ENCODE data around the gene SCARF2.
"Not testable (repeated sequence)": the region's sequence is repeated elsewhere in the genome, so short reads cannot be mapped to it uniquely, and the experiment has no call there.

The SCARF2 gene

DNA sequence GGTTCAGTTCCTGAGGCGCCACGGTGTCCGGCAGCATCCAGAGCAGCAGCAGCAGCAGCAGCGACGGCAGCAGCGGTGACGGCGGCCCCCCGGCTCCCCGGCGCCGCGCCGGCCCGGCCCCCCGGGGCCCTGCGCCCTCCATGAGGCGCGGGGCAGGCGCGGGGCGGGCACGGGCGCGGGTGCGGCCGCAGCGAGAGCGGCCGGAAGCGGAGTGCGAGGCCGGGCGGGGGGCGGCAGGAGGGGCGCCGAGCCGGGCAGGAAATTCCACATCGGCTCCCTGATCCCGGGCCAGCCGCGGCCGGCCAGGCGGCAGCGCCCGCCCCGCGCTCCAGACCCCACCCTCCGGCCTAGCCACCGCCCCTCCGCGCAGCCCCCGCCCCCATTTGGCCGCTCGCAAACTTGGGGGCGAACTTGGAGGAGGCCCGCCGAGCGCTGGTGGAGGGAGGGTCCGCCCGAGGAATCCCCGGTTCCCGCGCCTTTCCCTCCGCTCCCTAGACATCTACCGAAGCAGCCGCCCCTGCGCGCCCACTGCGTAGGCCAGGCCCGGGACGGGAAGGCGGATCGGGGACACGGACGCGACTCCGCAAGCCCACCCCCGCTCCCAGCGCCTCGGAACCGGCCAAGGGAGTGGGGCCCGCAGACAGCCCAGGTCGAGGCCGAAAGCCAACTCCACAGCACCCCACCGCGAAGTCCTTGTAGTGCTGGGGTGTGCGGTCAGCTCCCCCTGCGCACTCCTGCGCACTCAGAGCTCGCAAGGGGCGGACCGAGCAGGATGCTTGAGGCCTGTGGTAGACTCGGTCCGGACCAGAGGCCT lies at the start of gene SCARF2:
TSS of gene SCARF2 (minus strand) at position 213 of the 814 bp plus-strand sequence. CDS start at position 142, 71 bp downstream.
- FAIRE-seq = peak; percentile 81
- peak; percentile 95 for DNase-seq (ENCODE audit: low spot score)

- FAIRE-seq = no peak
Observed at GRCh38 chr22:20486229-20486628, 48.6 kb upstream of the SCARF2 start.

GRCh38 chr22:20484948-20485683 lies 47.5 kb upstream of the SCARF2 start:
- FAIRE-seq (no peak), DNase-seq (ENCODE audit: low spot score) (no peak)

More at GRCh38 chr22:20486229-20486628, 48.6 kb upstream of the SCARF2 start:
- DNase-seq (ENCODE audit: low spot score) = no peak

DNA sequence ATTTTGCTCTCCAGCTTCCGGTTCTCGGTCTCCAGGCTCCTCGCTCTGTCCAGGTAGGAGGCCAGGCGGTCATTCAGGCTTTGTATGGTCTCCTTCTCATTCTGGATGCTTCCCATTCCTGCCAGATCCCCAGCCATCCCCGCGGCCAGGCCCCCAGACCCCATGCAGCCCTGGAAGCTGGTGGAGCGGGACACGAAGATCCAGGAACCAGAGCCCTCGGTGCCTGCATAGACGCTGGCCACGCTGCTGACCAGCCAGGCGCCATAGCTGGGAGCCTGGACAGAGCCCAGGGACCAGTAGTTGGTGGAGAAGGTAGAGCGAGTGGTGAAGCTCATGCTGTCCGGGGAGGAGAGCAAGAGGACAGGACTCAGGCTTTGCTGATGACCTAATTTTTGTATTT lies 46.1 kb upstream of the SCARF2 start:
- FAIRE-seq = no peak
- DNase-seq (ENCODE audit: low spot score) = no peak

DNA sequence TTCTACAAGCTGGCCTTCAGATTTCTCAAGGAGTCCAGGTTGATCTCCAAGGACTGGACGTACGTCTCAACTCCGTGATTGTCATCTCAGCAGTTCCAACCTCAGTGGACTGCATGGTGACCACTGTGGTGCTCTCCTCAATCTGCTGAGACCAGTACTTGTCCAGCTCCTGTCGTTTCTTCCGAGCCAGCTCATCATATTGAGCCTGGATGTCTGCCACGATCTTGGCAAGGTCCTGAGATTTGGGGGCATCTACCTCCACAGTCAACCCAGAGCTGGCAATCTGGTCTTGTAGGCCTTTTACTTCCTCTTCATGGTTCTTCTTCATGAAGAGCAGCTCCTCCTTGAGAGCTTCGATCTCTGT lies 45.5 kb upstream of the SCARF2 start:
- FAIRE-seq; DNase-seq (ENCODE audit: low spot score): not testable (repeated sequence)

DNA sequence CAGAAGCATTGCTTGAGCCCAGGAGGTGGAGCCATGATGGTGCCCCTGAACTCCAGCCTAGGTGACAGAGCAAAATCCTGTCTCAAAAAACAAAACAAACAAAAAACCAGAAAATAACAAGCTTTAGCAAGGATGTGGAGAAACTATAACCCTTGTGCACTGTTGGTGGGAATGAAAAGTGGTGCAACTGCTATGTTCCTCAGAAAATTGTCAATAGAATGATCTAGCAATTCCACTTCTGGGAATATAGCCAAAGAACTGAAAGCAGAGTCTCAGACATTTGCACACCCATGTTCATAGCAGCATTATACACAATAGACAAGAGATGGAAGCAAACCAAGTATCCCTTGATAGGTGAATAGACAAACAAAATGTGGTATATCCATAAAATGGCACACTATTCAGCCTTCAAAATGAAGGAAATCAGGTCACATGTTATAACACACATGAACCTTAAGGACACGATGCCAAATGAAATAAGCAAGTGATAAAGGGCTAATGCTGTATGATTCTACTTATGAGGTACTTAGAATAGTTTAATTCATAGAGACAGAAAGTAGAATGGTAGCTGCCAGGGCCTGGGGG lies 42.1 kb upstream of the SCARF2 start:
- FAIRE-seq = peak; percentile 83

GRCh38 chr22:20478059-20478458 lies 40.4 kb upstream of the SCARF2 start:
- not testable (repeated sequence) for FAIRE-seq; DNase-seq (ENCODE audit: low spot score)

More for the DNA sequence above, 42.1 kb upstream of the SCARF2 start:
- no peak for DNase-seq (ENCODE audit: low spot score)

- not testable (repeated sequence) for DNase-seq (ENCODE audit: low spot score); FAIRE-seq
Observed at GRCh38 chr22:20475569-20475968, 37.9 kb upstream of the SCARF2 start.

GRCh38 chr22:20475115-20475436 lies 37.5 kb upstream of the SCARF2 start:
- FAIRE-seq (no peak), DNase-seq (ENCODE audit: low spot score) (no peak)

GRCh38 chr22:20472629-20473442 lies 35.2 kb upstream of the SCARF2 start:
- FAIRE-seq (peak; percentile 44), DNase-seq (ENCODE audit: low spot score) (no peak)

DNA sequence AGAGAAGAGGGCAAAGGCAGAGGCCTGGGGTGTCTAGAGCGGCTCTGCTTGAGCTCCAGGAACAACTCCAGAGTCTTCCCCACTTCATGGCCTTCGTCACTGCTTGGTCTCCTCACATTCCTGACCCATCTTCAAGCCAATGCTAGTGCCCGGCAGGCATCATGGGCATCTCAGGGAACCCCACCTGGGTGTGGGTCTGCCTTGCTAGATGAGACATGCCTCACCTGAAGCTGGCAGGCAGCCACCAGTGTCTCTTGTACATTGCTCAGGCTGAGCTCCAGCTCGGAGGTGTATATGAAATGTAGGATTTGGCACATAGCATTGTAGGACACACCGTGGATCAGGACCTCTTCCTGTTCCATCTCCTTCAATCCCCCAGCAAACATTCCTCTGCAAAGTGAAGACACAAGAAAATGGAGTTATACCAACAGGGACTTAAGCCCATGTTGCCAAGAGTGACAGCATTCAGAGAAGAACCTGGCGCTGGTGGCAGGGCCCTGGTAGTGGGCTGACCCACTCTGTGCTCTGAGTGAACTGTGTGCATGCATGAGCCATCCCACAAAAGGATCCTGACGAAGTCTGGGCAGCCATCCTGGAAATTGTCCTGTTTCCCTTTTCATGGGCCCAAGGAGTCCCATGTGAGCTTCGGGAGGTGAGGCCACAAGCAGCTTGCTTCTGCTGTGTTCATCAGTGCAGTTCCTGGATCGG lies 33.7 kb upstream of the SCARF2 start:
- no peak for FAIRE-seq
- DNase-seq (ENCODE audit: low spot score) = no peak

GRCh38 chr22:20470525-20470924 lies 32.9 kb upstream of the SCARF2 start:
- DNase-seq (ENCODE audit: low spot score) = not testable (repeated sequence)
- FAIRE-seq = peak; percentile 86

- DNase-seq (ENCODE audit: low spot score) (no peak), FAIRE-seq (no peak)
Observed at GRCh38 chr22:20469110-20469868, 31.7 kb upstream of the SCARF2 start.

GRCh38 chr22:20466659-20467379 lies 29.2 kb upstream of the SCARF2 start:
- no peak for DNase-seq (ENCODE audit: low spot score)
- FAIRE-seq = peak; percentile 13

DNA sequence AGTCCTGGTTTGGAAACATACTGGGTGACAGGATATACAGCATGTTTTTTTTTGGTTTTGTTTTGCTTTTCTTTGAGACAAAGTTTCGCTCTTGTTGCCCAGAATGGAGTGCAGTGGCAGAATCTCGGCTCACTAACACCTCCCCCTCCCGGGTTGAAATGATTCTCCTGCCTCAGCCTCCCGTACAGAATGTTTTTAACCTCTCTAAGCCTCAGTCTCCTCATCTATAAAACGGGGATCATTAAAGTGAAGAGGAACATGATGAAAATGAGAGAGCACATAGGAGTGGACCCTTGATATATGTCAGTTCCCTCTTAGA lies 28.1 kb upstream of the SCARF2 start:
- no peak for DNase-seq (ENCODE audit: low spot score)
- no peak for FAIRE-seq

GRCh38 chr22:20464912-20465758 lies 27.5 kb upstream of the SCARF2 start:
- no peak for FAIRE-seq

GRCh38 chr22:20464096-20464614 lies 26.5 kb upstream of the SCARF2 start:
- DNase-seq (ENCODE audit: low spot score) (no peak), FAIRE-seq (no peak)

More at GRCh38 chr22:20464912-20465758, 27.5 kb upstream of the SCARF2 start:
- no peak for DNase-seq (ENCODE audit: low spot score)
